ENCODE results near the gene TMEM59L. TPM values are rescaled to one million over a fixed set of nuclear protein-coding genes. Genes with fewer than 3 reads are reported as not detected.

The TMEM59L gene
- total and polyA plus RNA-seq, 2 of the 4 experiments (the other 2 are of a cell fraction), result under 0.01 to 5.9 TPM

GRCh38 chr19:18663940-18664530 is 51.4 kb downstream of the TMEM59L start:
- Histone ChIP-seq H2BK15ac (ENCODE audit: low read depth, low read length) (no peak overlapping the region), H2BK5ac (ENCODE audit: low read depth, low read length, poor library complexity, severe bottlenecking) (no peak overlapping the region), H2AFZ (replicated peaks; ENCODE audit: low read length, poor library complexity) (no peak overlapping the region), H3K14ac (replicated peaks; ENCODE audit: low read depth, low read length) (no peak overlapping the region), H2BK20ac (ENCODE audit: low read depth, low read length) (no peak overlapping the region), H4K5ac (ENCODE audit: low read depth, low read length) (no peak overlapping the region), H3K27ac (ENCODE audit: insufficient read depth, low read length) (no peak overlapping the region), H3K4me2 (ENCODE audit: low read depth, low read length) (no peak overlapping the region), H4K91ac (ENCODE audit: insufficient read depth, low read depth, low read length) (no peak overlapping the region), H4K20me1 (ENCODE audit: insufficient read depth, low read length) (peaks cover 5% of the 10 kb centered on the region), H3K18ac (ENCODE audit: low read depth, low read length) (no peak overlapping the region), H3K9ac (ENCODE audit: low read depth, low read length) (no peak overlapping the region), H3K23ac (ENCODE audit: low read depth, low read length) (no peak overlapping the region; the same call in 1 of the 2 replicates), H3K9me3 (ENCODE audit: control insufficient read depth, insufficient read depth, low read length) (no peaks in the 10 kb centered on the region), H3K4me3 (ENCODE audit: insufficient read depth, low read depth, low read length) (no peak overlapping the region), H2AK5ac (ENCODE audit: low read depth, low read length) (no peak overlapping the region), H3K9me1 (ENCODE audit: insufficient read depth, low read length) (peaks cover 22% of the 10 kb centered on the region), H2BK120ac (ENCODE audit: low read depth, low read length) (no peak overlapping the region), H3K56ac (ENCODE audit: extremely low read depth, insufficient read depth, low read length) (no peak overlapping the region), H3K4me1 (ENCODE audit: control insufficient read depth, insufficient read depth, low read length) (peaks cover 29% of the 10 kb centered on the region), H3K79me1 (ENCODE audit: low read depth in 1 of 2, low read length in 2 of 2) (peaks cover 20 to 39% of the 10 kb centered on the region in 2 experiments; a peak in 3 of 4 replicates), H2AK9ac (replicated peaks; ENCODE audit: low read depth, low read length, poor library complexity) (no peak overlapping the region), H3K36me3 (ENCODE audit: control insufficient read depth, insufficient read depth, low read length) (peaks cover 26% of the 10 kb centered on the region), H4K8ac (ENCODE audit: low read depth in 2 of 2, low read length in 2 of 2) (peak overlapping the region in 1 of 2 experiments; percentile 16; a peak in 1 of 4 replicates), H3K27me3 (ENCODE audit: control insufficient read depth, insufficient read depth, low read length) (no peaks in the 10 kb centered on the region), H3K4ac (ENCODE audit: low read depth, low read length) (no peak overlapping the region)
- TF ChIP-seq BHLHE40 (IDR thresholded peaks at IDR 0.05; ENCODE audit: low read depth, low read length) (no peak), RCOR1 (IDR thresholded peaks at IDR 0.05; ENCODE audit: insufficient replicate concordance, low read length) (no peak), MAZ (IDR thresholded peaks at IDR 0.05; ENCODE audit: borderline replicate concordance, low read depth, low read length) (no peak), ELK1 (IDR thresholded peaks at IDR 0.05; ENCODE audit: borderline replicate concordance, low read depth, low read length) (no peak), SMC3 (IDR thresholded peaks at IDR 0.05; ENCODE audit: low read depth, low read length) (no peak), FOS (IDR thresholded peaks at IDR 0.05; ENCODE audit: low read depth, low read length) (no peak), CTCF (conservative IDR thresholded peaks at IDR 0.05; ENCODE audit: low read depth, low read length) (no peak), NFE2L2 (IDR thresholded peaks at IDR 0.05; ENCODE audit: low read depth, low read length) (no peak), CEBPB (IDR thresholded peaks at IDR 0.05; ENCODE audit: low read depth, low read length) (no peak), RAD21 (IDR thresholded peaks at IDR 0.05; ENCODE audit: low read length) (no peak), CHD1 (IDR thresholded peaks at IDR 0.05; ENCODE audit: low read depth, low read length) (no peak)
- in situ Hi-C loops (cut with MboI; ENCODE audit: low sequenced_read_pairs), result no loop called here
- ChIA-PET POLR2A (ENCODE audit: unreplicated experiment) (interaction anchor here (0.6 kb wide), 1 partner anchor 161 kb away, joined by 3 read pairs; no protein-coding TSS in a partner anchor), CTCF (no interaction called here)
- no peak for DNase-seq
- intact Hi-C loops (cut with micrococcal nuclease), result no loop called here
- BruUV-seq (replicated peaks), result no TSS peak
- dilution Hi-C loops (cut with HindIII; ENCODE audit: low sequenced_read_pairs, unreplicated experiment), result no loop called here
- 79% methylated on average over 5 of the region's 14 CpGs; no CpG with 5 or more reads in 1 of the 2 experiments for WGBS, 2 experiments (ENCODE audit: extremely low coverage in 2 of 2, insufficient read length in 1 of 2)
- no peak for ATAC-seq (ENCODE audit: low read depth)

Measured in IMR-90 (cell line).